Coronary artery (tissue), 2 donors: ENCODE data around the gene MAPKAPK2.

Experiments used
- DNase-seq: peaks from one replicate; pipeline ENCODE4 v3.0.0-alpha.2; 2017; ENCODE audit warnings: low spot score
- H3K27ac ChIP-seq, 2 donors: fragments of 200-600 bp; sonication (generic); one replicate each; pipeline ENCODE4 v1.5.1; 2016 to 2019
- H3K4me3 ChIP-seq: fragments of 200-600 bp; sonication (generic); 2 replicates; pipeline ENCODE4 v1.5.1; 2016; ENCODE audit warnings: mild to moderate bottlenecking, moderate library complexity
- TF ChIP-seq, protein P1 (sequence below): fragments of 200-600 bp; sonication (generic); IDR thresholded peaks from one replicate; pipeline ENCODE4 v1.5.1; 2019; ENCODE audit warnings: antibody characterized with exemption

MAPKAPK2 gene

DNA sequence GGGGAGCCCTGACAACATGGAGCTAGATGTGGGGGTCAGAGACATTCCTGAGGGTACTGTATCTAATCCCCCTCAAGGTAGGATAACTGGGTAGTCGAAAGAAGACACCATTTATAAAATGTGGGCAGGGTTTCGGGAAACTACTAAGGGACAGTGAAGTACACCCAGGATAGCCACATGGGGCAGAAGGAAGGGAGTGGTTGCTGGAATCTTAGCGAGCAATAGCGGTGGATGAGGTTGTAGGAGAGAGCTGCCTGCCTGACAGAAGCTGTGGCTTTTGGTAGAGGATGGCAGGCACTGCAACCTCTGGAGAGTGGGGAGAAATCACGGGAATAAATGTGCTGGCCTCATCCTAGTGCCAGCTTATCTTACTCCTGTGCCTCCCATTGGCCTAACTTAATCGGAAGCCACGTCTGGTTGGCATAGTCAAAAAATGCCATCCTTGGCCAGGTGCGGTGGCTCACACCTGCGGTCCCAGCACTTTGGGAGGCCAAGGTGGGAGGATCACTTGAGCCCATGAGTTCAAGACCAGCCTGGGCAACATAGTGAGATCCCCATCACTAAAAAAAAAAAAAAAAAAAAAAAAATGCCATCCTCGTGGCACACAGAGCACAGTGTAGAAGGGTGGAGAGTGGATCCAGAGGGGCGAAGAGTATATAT lies 23.4 kb upstream of the MAPKAPK2 start:
- no peak for DNase-seq
- H3K4me3 ChIP-seq: no peak overlapping the region
- TF ChIP-seq, protein P1, sequence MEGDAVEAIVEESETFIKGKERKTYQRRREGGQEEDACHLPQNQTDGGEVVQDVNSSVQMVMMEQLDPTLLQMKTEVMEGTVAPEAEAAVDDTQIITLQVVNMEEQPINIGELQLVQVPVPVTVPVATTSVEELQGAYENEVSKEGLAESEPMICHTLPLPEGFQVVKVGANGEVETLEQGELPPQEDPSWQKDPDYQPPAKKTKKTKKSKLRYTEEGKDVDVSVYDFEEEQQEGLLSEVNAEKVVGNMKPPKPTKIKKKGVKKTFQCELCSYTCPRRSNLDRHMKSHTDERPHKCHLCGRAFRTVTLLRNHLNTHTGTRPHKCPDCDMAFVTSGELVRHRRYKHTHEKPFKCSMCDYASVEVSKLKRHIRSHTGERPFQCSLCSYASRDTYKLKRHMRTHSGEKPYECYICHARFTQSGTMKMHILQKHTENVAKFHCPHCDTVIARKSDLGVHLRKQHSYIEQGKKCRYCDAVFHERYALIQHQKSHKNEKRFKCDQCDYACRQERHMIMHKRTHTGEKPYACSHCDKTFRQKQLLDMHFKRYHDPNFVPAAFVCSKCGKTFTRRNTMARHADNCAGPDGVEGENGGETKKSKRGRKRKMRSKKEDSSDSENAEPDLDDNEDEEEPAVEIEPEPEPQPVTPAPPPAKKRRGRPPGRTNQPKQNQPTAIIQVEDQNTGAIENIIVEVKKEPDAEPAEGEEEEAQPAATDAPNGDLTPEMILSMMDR: no peak
- H3K27ac ChIP-seq: no peak overlapping the region

DNA sequence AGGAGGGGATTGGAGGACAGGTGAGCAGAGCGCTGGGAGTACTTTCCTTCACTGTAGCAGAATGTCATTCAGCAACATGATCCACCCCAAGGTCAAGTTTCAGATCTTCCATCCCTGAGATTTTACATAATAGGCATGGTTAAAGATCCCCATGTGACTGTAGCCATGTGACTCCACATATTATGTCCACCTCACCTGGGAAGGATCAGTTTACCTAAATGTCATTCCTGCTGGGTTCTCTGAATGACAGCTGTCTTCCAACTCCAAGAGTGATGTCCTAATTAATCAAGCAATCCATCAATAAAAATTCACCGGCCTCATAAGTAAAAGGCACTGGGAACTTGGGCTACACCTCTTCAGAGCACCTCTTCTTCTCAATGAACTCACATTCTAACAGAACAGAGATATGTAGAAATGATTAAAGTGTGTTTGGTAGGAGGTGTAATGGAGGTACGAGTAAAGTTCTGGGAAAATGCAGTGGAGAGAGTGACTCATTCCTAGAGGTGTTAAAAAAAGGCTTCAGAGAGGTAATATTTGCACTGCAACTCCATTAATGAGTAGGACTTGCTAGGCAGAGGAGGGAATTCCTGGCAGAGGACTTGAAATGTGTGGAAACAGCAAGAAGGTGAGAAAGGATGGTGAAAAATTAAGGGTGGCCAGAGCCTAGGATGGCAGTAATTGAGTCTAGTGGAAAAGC lies 22.2 kb upstream of the MAPKAPK2 start:
- DNase-seq: no peak
- TF ChIP-seq, protein P1: no peak
- no peak overlapping the region for H3K27ac ChIP-seq
- H3K4me3 ChIP-seq: no peak overlapping the region

DNA sequence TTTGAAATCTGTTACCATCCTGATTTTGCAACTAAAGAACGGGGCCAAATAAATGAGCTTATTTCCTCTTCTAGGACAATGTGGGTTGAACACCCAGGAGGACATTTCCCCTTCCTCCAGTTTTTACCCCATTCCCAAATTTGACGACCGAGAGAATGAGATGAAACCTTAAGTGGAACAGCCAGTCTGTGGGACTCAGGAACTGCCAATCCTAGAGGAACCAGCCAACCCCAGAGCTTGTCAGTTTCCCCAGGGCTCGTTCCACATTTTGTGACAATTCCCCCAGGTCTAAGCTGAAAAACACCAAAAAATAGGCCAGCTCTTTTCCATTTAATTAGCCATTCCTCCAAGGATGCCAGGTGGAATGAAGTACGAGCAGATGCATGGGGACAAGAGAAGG lies 21.3 kb upstream of the MAPKAPK2 start:
- Histone ChIP-seq H3K4me3 (no peak overlapping the region), H3K27ac (no peak overlapping the region)
- TF ChIP-seq, protein P1: no peak
- no peak for DNase-seq

DNA sequence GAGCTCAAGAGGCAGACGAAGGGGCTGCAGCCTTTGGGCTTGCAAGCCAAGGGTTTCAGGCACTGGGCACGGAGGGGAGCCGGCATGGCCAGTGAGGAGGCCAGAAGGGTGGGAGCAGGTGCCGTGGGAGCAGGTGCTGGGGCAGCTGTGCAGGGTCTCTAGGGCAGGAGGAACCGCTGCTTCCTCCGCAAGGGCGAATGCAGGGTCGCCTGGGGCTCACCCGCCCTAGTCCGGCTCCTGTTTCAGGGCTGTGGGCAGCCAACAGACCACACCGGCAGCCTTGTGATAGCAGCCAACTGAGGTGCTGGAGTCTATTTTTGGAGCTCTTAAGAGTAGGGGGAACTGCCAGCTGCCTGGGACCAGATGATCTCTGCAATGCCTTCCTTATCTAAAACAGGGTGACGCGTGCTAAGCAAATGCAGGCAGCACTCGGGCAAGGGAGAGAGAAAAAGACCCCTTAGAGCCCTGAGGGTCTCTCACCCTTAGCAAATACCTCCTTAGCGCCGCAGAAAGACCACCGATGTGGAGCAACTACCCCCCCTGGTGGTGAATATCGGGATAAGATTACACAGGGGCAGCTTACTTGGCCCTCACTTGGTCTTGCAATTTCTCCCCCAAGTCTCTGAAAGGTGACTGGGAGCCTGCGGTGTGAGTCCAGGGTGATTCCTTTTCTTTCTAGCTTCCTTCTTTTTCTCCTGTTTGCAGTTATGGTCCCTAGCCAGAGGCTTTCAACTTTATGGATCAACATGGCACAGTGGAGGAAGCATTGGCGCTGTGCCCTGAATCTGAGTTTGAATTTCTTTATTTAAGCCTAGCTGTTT lies 20.7 kb upstream of the MAPKAPK2 start:
- TF ChIP-seq, protein P1: peak; percentile 90
- peak overlapping the region; percentile 27 for H3K4me3 ChIP-seq
- no peak for DNase-seq
- no peak overlapping the region for H3K27ac ChIP-seq

DNA sequence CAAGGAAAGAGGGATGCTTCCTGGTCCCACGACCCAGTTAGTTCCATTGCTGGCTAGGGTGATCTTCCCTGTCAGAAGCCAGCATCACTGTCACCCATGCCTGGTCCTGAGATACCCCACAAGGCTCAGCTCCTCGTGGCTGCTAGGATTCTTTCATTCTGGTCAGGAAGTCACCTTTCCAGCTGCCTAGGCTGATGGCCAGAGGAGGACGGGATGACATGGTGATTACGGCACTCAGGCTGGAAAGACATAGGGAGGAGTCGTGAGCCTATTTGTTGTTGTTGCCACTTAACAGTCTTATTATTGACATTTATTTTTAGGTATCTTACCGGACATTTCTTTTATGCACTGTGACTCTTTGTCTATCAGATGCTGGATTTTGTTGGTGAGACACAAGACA lies 20.0 kb upstream of the MAPKAPK2 start:
- TF ChIP-seq, protein P1: no peak
- Histone ChIP-seq H3K27ac (no peak overlapping the region), H3K4me3 (no peak overlapping the region)
- DNase-seq: no peak

DNA sequence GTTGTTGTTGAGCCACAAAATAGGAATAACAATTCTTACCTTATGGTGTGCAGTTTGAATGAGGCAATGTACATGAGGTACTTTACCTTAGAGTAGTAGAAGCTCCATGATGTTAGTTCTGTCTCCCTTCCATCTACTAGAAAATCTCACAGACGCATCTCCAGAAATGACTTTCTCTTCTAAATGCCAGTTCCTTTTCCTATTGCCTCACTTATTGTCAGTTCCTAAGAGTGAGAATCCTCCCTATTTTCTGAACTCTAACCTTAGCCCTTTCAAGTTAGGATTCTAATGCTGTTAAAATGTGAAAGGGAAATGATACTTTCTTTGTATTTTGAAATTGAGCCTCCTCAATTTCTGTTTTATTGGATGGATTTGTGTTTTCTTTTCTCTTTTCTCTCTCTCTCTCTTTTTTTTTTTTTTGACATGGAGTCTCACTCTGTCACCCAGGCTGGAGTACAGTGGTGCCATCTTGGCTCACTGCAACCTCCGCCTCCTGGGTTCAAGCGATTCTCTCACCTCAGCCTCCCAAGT lies 18.6 kb upstream of the MAPKAPK2 start:
- H3K27ac ChIP-seq: no peak overlapping the region
- no peak for DNase-seq
- TF ChIP-seq, protein P1: no peak

More for the DNA sequence above, 18.6 kb upstream of the MAPKAPK2 start:
- no peak overlapping the region for H3K4me3 ChIP-seq
